RWPE2 (cell line): Measurements from ENCODE around the gene VPS13C.

ENCODE experiments used
- ATAC-seq: fragments of 200-7000 bp; cut with Tn5 transposase; 3 replicates; pipeline ENCODE4 v1.9.1; 2021; ENCODE audit warnings: low read depth
- DNase-seq: peaks from one replicate; pipeline ENCODE4 v3.0.0-alpha.2; 2020; ENCODE audit warnings: low spot score
- H3K27ac ChIP-seq: fragments of 450-650 bp; 2 replicates; pipeline ENCODE4 v1.5.1; 2017; ENCODE audit warnings: mild to moderate bottlenecking; ENCODE audit not compliant: poor library complexity, severe bottlenecking
- H3K27me3 ChIP-seq: fragments of 250-450 bp; sonication (Bioruptor Pico); 2 replicates; pipeline ENCODE4 v1.5.1; 2021; ENCODE audit warnings: mild to moderate bottlenecking, moderate library complexity; ENCODE audit not compliant: insufficient read depth, poor library complexity, severe bottlenecking
- H3K36me3 ChIP-seq: fragments of 250-450 bp; sonication (Bioruptor Pico); 2 replicates; pipeline ENCODE4 v1.5.1; 2020; ENCODE audit warnings: low read depth, mild to moderate bottlenecking, moderate library complexity
- H3K4me1 ChIP-seq: fragments of 250-450 bp; sonication (Bioruptor Pico); 2 replicates; pipeline ENCODE4 v1.5.1; 2021; ENCODE audit warnings: mild to moderate bottlenecking, moderate library complexity; ENCODE audit not compliant: insufficient read depth, poor library complexity, severe bottlenecking
- H3K4me3 ChIP-seq: fragments of 250-450 bp; sonication (Bioruptor Pico); 2 replicates; pipeline ENCODE4 v1.5.1; 2021; ENCODE audit warnings: mild to moderate bottlenecking, moderate library complexity; ENCODE audit not compliant: severe bottlenecking
- H3K9me3 ChIP-seq: fragments of 250-450 bp; sonication (Bioruptor Pico); 2 replicates; pipeline ENCODE4 v1.5.1; 2021; ENCODE audit warnings: mild to moderate bottlenecking, moderate library complexity; ENCODE audit not compliant: severe bottlenecking
- TF ChIP-seq, protein P1 (sequence below): fragments of 450-650 bp; IDR thresholded peaks from one replicate; pipeline ENCODE4 v1.5.1; 2017; ENCODE audit warnings: mild to moderate bottlenecking, moderate library complexity; ENCODE audit not compliant: poor library complexity, severe bottlenecking

Gene VPS13C

DNA sequence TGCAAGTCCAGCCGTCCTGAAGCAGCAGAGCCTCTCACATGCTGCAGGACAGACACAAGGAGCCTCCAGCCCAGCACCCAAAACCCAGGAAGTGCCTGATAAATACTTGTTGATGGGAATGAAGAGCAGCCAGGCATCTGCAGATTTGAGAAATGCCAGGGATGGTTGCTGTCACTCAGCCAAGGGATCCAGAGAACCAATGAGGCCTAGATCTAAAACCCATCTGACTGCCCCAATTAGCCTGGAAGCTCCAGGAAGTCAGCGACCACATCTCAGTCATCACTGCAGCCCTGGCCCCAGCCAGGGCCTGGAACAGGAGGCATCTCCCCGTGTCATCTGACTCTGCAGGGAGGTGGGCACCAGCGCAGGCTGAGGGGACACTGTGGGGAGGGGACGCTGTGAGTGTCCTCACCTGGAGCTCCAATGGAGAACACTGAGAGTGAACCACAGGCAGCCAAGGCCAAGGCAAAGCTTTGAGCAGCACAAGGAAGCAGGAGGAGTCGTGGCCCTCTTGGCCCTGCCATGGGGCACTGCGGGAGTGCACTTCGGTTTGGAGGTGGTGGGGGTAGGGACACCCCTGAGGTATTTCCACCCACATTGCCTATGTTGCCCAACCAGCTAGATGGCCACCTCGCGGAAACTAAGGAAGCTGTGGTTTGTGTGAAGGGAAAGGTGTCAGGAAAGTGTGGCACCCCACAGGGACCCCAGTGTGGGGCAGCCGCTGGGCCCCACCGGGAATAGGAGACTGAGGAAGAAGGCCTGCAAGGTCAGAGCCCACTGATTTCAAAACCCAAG, 229.5 kb downstream of the VPS13C start:
- ATAC-seq, result no peak
- TF ChIP-seq, protein P1, sequence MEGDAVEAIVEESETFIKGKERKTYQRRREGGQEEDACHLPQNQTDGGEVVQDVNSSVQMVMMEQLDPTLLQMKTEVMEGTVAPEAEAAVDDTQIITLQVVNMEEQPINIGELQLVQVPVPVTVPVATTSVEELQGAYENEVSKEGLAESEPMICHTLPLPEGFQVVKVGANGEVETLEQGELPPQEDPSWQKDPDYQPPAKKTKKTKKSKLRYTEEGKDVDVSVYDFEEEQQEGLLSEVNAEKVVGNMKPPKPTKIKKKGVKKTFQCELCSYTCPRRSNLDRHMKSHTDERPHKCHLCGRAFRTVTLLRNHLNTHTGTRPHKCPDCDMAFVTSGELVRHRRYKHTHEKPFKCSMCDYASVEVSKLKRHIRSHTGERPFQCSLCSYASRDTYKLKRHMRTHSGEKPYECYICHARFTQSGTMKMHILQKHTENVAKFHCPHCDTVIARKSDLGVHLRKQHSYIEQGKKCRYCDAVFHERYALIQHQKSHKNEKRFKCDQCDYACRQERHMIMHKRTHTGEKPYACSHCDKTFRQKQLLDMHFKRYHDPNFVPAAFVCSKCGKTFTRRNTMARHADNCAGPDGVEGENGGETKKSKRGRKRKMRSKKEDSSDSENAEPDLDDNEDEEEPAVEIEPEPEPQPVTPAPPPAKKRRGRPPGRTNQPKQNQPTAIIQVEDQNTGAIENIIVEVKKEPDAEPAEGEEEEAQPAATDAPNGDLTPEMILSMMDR, result no peak
- H3K27ac ChIP-seq, result no peak overlapping the region
- peaks cover 3% of the 10 kb centered on the region for H3K27me3 ChIP-seq
- H3K9me3 ChIP-seq, result no peaks in the 10 kb centered on the region
- DNase-seq, result no peak
- no peaks in the 10 kb centered on the region for H3K36me3 ChIP-seq
- H3K4me3 ChIP-seq, result no peak overlapping the region
- H3K4me1 ChIP-seq, result no peaks in the 10 kb centered on the region

DNA sequence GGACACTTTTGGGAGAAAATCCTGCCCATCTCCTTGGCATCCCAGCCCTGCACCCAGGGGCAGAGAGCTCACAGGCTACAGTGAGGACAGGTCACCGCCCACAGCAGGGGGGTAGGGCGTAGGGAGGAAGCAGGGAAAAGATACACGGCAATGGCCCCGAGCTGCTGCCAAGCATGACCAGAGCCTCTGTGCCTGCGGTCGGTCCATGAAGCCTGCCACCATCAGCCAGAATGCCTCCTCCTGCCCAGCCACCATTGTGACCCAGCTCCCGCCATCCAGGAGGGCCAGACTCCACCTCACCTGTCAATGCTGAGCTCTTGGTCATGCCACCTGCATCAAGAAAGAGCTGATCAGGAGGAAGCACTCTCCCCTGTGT, 230.7 kb downstream of the VPS13C start:
- Histone ChIP-seq H3K4me3 (no peak overlapping the region), H3K27ac (no peak overlapping the region), H3K27me3 (peaks cover under 1% of the 10 kb centered on the region), H3K36me3 (no peaks in the 10 kb centered on the region), H3K4me1 (no peaks in the 10 kb centered on the region), H3K9me3 (no peaks in the 10 kb centered on the region)
- ATAC-seq (no peak), DNase-seq (no peak)
- TF ChIP-seq, protein P1, result no peak

DNA sequence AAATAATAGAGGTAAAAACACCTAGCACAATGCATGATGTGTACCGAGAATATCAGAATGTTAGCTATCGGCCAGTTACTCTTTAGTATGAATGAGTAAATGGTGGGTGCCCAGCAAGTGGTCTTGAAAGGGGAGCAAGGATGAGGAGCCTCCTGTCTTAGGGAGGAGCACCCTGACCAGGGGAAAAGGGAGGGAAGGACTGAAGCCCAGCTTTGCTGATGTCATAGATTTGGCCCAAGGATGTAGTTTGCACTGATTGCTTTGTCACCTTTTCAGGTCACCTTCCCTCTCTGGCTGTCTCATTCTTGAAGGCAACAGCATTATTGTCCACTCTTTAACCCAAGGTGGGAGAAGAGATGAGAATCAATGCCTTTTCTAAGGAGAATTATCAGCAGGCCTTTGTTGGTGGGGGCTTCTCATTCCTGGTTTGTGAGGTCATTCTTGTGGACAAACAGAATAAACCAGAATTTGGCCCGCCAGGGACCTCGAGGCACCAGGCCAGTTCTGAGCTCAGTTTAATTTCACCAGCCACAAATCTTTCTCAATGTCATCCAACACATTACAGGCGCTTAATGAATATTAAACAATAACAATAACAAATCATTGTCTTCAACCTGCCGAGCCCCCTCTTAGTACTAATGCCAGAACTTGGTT, 231.3 kb downstream of the VPS13C start:
- TF ChIP-seq, protein P1, result no peak
- Histone ChIP-seq H3K27me3 (no peaks in the 10 kb centered on the region), H3K4me3 (no peak overlapping the region), H3K27ac (no peak overlapping the region), H3K36me3 (no peaks in the 10 kb centered on the region), H3K4me1 (no peaks in the 10 kb centered on the region), H3K9me3 (no peaks in the 10 kb centered on the region)
- ATAC-seq (no peak), DNase-seq (no peak)

DNA sequence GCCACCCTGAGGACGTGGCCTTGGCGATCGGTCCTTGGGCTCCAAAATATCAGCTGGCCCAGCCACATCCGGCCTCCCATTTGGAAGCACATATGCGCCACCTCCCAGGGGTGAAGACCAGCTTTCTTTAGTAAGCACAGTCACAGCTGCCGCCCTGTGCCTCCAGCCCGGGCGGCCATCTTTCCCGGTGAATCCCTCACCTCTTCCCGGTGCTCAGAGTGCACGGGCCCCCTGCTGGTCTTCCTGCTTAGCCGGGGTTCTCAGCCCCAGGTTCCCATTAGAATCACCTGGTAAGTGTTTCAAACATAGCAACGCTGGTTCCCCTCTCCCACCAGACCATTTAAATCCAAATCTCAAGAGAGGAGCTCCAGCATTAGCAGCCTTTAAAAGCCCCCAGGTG, 232.2 kb downstream of the VPS13C start:
- DNase-seq (no peak), ATAC-seq (no peak)
- no peak overlapping the region for H3K27ac ChIP-seq
- H3K36me3 ChIP-seq, result no peaks in the 10 kb centered on the region
- H3K9me3 ChIP-seq, result no peaks in the 10 kb centered on the region
- no peaks in the 10 kb centered on the region for H3K4me1 ChIP-seq
- H3K27me3 ChIP-seq, result no peaks in the 10 kb centered on the region
- TF ChIP-seq, protein P1, result peak; percentile 21
- H3K4me3 ChIP-seq, result no peak overlapping the region

DNA sequence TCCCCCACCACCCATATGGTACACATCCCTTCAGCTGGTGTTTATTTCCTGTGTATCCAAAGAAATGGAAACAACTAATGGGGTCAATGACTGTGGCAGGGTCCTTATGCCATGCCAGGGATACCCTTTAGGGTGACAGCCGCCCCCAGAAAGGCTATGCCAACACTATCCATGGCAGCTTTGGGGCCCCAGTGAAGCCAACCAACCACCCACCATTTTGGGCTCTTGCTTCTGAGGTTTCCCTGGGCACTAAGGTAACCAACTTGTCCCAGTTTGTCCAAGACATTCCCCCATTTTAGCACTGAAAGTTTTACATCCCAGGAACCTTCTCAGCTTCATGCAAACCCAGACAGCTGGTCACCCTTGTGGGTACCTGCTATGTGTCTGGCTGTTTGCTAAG, 233.1 kb downstream of the VPS13C start:
- TF ChIP-seq, protein P1, result no peak
- H3K9me3 ChIP-seq, result no peaks in the 10 kb centered on the region
- H3K4me1 ChIP-seq, result no peaks in the 10 kb centered on the region
- H3K36me3 ChIP-seq, result no peaks in the 10 kb centered on the region
- no peak overlapping the region for H3K4me3 ChIP-seq
- H3K27ac ChIP-seq, result no peak overlapping the region
- H3K27me3 ChIP-seq, result no peaks in the 10 kb centered on the region
- DNase-seq (no peak), ATAC-seq (no peak)
